ENCODE data around the gene APBB1IP.

- TF ChIP-seq CTCF (IDR thresholded peaks at IDR 0.05): no peak
- no peak for TF ChIP-seq POLR2A (IDR thresholded peaks at IDR 0.05)
These were observed 25.8 kb downstream of the APBB1IP start for GRCh38 chr10:26463986-26464385.

Measured in lower leg skin (tissue), 3 donors.